Measurements from ENCODE around the gene DDX53.

DDX53 gene

DNA sequence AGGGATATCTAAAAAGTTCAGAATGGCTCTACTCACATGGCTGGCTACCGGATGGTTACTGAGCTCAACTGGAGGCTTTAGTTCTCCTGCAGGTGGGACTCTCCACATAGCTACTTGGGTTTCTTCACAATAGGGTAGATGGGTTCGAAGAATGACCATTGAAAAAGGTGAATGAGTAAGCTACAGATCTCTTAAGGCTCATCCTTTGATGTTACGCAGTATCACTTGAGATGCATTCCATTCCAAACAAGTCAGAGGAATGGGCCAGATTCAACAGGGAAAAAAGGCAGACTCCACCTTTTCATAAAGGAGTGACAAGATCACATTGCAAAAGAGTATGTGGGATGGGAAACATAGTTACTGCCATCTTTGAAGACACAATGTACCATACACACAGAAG, 52.6 kb downstream of the DDX53 start:
- DNase-seq = no peak
